GM19240 (cell line): ENCODE results near the gene FCAMR.
A peak's percentile ranks its signal among the peaks of the same experiment; 100 is the strongest.
"Not testable (repeated sequence)": the region's sequence is repeated elsewhere in the genome, so short reads cannot be mapped to it uniquely, and the experiment has no call there.

Experiments
- DNase-seq: peaks from one replicate; pipeline ENCODE4 v3.0.0; 2011; ENCODE audit warnings: low spot score; ENCODE audit not compliant: insufficient read length

FCAMR gene

DNA sequence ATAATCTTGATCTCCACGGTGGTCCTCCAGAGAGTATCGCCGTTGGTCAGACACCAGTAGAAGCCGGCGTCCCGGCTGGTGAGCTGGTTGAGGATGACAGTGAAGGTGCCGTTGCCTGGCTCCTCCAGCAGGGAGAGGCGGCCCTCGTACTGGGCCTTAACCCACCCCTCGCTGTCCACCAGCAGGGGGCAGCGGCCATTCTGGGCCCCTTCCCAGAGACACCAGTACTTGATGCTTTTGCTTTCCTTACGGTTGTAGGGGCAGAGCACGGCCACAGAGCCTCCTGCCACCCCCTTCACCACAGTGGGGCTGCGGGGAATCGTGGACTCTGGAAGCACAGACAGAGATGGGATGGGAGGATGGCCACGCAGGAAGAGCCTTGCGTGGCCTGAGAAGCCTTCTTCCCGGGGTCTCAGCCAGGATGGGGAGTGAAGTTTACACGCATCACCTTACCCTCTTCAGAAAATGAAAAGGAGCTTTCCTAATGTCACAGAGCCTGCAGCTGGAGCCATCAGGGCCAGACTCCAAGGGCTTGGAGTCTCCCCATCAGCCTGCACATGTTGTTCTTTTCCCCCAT, 34.7 kb downstream of the FCAMR start:
- DNase-seq = peak; percentile 45

DNA sequence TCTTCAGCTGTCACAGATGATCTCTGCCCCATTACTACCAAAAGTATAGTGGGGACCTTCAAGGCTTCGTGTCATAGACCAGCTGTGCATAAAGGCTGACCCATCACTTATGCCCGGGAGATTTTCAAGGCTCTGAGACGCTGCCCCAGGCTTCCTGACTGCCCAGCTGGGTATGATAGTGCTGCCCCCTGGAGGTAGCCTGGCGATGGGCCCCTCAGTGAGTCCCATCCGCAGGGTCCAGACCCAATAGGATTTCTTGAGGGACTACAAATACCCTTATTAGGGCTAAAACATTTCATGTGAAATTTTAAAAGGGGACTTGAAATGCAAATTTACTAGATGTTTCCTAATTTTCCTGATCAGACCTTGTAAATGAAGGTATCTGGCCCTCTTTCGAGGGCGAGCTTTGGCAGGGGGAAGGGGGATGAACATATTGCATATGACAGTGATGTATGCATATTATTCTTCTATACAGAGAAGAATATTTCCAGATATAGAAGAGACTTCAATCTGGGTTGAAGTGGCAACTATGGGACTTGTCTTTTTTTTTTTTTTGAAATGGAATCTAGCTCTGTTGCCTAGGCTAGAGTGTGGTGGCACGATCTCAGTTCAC, 36.8 kb downstream of the FCAMR start:
- DNase-seq = no peak

DNA sequence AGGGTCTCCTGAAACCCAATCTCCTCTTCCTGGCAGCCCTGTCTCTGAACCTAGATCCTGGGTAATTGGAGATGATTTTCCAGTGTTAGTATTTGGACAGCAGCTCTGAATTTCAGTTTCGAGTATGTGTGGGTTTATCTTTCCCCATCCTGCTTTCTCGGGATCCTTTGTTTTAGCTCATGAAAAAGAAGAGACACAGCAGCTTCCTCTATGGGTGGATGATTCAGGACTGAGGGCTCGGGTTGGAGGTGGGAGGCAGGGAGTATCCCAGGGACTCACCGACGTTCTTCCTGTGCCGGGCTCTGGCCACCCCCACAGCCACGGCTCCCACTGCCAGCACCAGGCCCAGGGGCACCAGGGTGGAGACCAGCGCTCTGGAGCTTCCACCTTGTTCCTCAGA, 38.1 kb downstream of the FCAMR start:
- DNase-seq = no peak

DNA sequence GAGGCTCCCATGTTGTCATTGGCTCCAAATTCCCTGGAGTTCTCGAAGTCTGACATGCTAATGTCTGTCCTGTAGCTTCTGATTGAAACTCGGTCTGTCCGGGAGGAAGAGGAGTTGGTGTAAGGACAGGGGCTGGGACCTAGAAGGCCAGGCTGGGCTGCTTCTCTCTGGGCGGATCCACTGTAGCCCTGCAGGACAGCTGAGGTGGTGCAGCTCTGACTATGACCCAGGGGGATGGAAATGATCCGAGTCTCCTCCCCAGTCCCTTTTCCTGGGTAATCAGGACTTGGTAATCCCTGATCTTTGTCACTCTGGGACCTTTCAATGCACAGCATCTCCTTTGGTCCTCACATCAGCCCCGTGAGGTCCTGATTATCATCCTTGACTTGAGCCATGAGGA, 38.6 kb downstream of the FCAMR start:
- DNase-seq = no peak

DNA sequence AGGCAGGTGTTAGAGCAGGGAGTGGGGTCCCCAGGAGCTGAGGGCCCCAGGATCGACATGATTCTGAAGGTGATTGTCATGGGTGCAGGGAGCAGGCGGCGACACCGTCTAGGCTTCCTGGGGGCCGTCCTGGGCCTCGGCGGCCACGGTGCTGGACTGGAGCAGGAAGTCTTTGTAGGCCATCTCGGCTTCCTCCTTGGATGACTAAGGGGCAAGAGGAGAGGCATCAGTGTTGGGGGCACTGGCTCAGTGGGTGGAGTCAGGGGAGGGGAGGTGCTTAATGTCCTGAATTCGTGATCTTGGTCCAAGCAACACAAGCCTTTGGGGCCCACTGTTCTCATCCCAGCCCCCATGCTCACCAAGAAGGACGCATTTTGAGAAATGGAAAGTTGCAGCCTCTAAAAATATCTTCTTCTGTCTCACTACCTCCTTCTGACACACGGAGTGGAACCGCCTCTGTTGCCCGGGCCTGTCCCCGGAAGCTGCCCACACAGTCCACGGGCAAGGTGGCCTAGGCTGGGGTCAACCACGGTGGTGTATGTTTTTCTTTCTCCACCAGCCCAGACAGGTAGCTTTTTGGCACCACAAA, 40.0 kb downstream of the FCAMR start:
- no peak for DNase-seq

DNA sequence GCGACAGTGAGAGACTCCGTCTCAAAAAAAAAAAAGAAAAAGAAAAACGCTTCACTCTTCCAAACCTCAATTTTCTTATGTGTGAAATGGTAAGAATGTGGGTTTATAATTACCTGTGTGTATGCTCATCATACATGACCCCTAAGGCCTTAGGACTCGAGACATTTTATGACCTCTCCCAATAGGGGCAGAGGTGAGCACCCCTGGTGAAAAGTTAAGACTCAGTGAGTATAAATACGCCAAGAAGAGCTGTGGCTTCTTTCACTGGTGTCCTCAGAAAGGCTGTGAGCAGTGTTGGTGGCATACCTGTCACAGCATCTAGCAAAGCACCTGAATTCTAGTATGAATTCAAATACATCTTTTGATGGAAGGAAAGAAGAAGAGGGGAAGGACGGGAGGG, 40.7 kb downstream of the FCAMR start:
- DNase-seq = no peak

DNA sequence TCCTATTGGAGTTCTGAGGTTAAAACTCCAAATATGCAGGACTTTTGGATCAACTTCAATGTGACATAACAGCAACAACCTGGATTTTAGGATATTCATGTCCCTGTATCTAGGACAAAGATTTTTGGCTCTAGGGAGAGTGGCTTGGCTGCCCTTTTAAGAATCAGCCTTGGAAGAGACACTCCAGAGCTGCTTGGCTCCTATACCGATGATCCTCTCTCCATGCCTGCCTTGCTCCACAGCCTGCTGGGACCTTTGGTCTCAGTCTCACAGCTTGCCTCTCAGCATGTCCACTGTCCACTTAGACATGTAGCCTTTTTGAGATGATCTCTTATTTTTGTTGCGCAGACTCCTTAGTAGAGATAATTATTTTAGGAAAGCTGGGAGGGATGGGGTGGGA, 44.0 kb downstream of the FCAMR start:
- DNase-seq = no peak

DNA sequence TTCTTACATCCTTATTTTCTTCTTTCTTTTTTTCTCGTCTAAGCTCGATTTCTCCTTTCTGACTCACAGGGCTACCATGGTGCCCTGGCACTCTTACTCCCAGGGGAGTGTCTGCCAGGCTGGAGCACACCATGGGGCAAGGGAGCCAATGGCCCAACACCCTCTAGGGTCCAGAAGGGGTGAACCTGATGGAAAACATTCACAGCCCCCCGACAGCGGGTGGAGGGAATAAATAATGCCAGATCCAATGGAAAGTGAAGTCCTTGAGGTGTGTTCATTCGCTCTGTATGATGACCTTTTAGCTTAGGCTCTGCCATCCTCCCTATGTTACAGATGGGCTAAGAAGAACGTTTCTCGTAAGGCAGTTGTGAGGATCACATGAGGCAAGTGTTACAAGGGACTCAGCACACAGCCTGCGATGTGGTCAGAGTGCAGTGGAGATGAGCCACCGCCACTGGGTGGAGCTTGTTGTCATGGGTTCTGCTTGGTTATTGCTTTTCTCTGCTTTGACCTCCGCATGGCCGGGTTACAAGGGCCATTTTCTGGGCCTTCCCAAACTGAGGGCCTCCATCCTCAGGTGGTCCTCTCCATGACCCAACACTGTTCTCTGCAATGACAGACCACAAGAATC, 45.0 kb downstream of the FCAMR start:
- DNase-seq = no peak

DNA sequence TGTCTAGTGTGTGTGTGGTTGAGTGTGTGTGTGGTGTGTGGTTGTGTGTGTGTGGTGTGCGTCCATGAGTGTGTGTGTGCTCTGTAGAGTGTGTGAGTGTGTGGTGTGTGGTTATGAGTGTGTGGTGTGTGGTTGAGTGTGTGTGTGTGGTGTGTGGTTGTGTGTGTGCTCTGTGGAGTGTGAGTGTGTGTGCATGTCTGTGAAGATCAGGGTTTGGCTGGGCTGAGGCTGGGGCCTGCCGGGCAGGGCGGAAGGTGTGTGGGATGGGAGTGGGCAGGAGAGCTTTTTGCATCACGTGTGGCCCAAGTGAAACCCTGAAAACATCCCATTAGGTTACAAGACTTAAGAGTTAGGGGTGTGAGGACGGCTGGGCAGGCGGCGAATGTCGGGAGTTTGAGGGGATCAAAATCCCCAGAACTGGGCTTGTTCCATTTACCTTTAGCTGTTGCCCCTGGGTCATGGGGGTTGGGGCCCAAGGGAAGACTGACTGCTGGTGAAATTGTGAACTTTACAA, 45.6 kb downstream of the FCAMR start:
- DNase-seq = no peak

DNA sequence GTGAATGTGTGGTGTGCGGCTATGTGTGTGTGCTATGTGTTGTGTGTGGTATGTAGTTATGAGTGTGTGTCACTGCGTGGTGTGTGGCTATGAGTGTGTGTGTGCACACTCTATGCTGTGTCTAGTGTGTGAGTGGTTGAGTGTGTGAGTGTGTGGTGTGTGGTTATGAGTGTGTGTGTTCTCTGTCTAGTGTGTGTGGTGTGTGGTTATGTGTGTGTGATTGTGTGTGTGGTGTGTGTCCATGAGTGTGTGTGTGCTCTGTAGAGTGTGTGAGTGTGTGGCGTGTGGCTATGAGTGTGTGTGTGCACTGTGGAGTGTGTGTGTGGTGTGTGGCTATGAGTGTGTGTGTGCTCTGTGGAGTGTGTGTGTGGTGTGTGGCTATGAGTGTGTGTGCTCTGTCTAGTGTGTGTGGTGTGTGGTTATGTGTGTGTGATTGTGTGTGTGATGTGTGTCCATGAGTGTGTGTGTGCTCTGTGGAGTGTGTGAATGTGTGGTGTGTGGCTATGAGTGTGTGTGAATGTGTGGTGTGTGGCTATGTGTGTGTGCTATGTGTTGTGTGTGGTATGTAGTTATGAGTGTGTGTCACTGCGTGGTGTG, 46.2 kb downstream of the FCAMR start:
- not testable (repeated sequence) for DNase-seq

DNA sequence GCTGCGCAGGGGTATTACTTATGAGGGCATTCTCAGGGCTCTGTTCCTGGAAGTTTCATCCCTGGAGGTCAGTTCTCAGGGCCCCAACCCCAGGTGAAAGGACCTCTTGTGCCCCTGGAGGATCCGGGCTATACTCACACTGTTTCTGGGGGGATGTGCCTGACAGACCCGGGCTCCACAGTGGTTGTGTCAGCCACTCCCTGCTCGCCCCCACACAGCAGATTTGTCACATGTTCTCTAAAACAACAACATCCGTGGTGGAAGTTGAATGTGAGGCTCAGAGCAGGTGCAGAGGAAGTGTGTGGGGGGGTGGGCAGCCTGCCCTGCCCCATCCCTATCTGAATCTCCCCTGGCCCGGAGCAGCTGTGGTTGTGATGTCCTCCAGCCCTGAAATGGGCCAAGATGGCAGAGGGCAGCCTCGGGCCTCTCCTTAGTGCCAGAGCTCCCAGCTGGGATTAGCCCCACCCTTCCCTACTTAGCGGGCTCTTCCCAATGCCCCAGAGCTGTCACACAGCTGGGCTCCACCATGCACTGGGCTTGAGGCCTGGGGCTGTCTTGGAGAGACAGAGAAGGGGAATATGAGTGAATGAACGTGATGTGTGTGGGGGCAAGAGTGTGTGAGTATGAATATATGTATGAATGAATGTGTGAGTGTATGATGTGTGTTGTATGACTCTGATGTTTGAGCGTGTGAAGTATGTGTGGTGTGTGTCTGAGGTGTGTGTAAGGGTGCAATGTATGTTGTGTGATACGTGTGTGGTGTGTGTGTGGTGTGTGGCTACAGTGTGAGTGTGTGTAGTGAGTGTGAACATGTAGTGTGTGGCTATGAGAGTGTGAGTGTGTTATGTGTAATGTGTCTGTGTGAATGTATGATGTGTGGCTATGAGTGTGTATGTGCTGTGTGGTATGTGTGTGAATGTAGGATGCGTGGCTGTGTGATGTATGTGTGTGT, 47.0 kb downstream of the FCAMR start:
- peak; percentile 36 for DNase-seq

DNA sequence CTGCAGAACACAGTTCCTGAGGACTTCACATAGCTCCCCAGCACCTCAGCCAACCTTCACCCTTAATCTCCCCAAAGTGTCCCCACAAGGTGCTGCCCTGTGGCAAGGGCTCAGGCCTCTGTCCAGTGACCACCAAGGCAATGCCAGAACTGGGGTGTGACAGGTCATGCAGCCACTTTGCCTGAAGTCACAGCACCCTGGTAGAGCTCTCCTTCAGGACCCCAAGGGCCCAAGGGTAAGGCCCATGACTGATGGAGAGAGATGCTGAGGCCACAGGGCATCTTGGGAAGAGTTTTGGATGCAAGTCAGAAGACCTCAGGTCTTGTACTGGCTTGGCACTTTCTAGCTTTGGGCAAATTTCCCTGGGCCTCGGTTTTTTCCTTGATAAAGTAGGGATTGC, 47.7 kb downstream of the FCAMR start:
- no peak for DNase-seq

DNA sequence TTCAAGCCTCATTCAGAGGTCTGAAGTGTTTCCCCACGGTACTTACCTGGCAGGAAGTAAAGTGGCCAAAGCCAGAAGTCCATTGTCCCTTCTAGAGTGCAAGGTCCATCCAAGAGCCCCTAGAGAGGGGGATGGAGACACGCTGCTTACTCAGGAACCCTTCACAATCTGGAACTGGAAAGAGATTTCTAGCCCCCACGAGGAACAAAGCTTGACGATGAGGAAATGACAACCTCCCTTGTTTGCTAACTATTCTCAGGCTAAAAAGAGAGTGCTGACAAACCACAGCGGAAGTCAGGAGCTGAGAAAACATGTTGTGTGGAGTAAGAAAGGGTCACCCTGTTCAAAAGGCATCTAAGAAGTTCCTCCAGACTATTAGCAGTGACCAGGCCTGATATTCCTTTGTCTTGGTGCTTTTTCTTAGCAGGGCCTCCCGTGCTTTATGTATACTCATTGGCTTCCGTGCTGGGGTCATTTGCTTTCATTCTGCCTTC, 48.4 kb downstream of the FCAMR start, which contains the start of gene FCMR:
FCMR (minus strand) TSS at position 170 of the 494 bp plus-strand sequence; CDS start at position 83, 87 bp downstream.
- no peak for DNase-seq

DNA sequence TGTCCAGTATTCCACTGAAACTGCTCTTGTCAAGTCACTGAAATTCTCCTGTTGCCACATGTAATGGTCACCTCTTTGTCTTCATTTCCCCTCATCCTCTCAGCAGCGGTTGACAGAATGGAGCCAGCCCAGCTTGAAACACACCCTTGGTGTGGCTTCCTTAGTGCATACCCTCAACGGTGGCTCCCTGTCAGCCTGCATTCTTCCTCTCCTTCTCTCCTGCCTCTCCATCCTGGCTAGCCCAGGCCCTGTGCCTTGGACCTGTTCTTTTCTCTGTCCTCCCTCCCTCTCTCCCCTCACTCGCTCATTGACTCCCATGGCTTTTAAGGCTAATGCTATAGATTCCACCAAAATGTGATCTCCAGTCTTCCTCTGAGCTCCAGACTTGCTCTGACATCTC, 52.2 kb downstream of the FCAMR start:
- no peak for DNase-seq

DNA sequence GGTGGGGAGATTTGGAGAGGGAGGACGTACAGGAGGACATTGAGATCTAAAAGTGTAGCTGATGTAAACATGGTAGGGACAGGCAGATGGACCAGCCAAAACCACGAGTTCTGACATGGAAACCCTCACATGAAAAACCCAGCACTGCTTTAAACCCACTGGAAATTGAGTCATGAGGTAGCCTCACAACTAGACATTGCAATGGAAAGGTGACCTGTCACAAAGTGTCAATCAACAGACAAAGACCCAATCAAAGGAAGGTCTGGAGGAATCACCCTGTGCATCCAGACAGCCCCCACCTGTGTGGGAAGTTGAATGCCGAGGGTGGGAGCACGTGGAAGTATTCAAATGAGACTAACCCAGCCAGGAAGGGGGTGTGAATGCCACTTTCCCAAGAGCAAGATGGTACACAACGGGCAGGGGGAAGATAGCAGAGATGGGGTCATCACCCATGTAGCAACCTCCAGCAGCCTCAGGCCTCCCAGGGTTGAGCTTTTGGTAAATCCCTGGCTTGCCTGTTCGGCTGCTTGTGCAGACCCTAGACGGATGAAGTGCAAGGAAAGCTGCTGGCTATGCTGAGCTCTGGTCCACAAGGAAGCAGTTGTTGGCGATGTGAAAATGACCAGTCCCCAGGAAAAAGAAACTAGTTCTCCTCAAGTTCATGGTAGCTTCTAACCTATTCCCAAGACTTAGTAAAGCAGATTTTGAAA, 54.1 kb downstream of the FCAMR start:
- no peak for DNase-seq

DNA sequence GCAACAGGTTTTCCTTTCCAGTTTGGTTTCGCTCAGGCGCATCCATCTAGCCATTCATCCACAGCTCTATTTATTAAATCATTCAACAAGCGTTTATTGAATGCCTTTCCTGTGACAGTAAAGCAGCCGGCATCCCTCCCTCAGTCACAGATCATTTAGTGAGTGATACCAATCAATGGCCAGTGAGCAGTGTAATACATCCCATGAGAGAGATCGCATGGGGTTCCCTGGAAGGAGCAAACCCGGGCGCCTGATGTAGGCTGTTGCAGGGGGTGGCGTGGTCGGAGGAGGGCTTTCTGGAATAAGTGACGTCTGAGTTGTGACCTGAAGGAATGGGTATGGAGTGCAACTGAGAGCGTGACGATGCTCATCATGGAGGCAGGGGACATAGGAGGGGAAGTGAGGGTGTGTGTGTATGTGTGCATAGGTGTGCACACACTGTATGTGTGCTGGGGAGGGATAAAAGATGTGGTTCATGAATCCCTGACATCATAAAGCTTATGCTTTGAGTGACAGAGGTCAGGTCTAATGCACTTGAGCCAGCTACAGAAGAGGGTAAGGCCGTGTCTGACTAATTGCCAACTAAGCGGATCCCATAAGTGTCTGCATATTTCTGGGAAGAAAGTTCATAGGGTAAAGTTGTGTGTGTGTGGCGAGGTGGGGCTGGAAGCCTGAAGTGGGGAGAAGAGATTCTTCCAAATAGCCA, 55.1 kb downstream of the FCAMR start:
- DNase-seq = no peak

DNA sequence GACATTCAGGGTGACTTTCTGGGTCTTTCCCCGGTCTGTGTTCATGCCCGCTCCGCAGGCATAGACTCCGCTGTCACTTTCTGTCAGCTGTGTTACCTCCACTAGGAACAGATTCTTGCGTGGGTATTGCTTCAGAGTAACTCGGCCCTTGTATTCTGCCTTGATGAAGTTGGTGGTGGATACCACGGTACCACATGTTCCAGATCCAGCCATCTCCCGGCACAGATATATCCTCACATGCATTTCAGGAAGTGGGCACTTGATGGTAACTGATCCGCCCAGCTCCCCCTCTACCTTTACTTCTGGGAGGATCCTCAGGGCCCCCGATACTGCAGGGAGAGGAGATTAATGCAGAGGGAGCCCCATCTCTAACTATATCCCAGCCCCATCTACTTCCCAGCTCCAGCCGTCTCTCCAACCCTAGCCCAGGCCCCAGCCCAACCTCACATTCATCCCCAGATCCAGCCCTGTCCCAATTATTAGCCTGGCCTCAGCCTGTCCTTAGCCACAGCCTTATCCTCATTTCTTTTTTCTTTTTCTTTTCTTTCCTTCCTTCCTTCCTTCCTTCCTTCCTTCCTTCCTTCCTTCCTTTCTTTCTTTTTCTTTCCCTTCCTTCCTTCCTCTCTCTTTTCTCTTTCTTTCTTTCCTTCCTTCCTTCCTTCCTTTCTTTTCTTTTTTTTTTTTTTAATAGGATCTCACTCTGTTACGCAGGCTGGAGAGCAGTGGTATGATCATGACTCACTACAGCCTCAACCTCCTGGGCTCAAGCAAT, 56.3 kb downstream of the FCAMR start:
- no peak for DNase-seq

DNA sequence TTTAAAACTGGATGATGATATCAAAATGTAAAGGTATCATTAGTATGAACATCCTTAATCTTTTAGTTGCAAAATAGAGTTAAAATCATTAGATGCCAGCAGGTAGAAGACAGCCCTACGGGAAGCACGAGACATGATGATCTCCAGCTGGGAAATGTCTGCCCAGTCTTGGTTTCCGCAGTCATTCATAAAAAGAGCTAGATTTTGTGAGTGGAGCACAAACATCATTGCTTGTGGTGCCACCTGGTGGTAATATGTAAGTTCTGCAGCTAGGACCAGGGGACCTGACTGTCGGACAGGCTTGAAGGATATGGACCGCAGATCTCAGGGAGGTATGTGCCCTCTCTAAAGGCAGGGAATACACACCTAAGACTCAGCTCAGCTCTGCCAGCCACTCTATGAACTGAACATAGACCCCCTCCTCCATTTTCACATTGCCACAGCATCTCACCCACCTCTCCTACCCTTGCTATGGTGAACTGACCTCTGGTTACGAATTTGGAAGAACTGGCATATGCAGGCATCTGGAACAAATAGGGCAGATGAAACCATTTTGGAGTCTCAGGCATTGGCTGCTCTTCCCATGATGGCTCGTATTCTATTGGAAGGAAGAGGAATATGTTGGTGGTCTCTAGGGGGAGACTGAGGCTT, 57.7 kb downstream of the FCAMR start:
- DNase-seq = peak; percentile 70
